Measurements from ENCODE around the gene GLTP.

- TF ChIP-seq CTCF (IDR thresholded peaks at IDR 0.05): no peak
- no peak for TF ChIP-seq POLR2A (IDR thresholded peaks at IDR 0.05)
These were observed 40.9 kb downstream of the GLTP start for GRCh38 chr12:109839444-109839843.

All from heart left ventricle (tissue), 13 donors.